ENCODE measurements around the gene MCF2. TPM values are rescaled to one million over a fixed set of nuclear protein-coding genes. Genes with fewer than 3 reads are reported as not detected.

Gene MCF2
- total and polyA plus RNA-seq, 2 experiments from 2014 or later: 1.1 to 1.4 TPM

- Histone ChIP-seq H3K4me3 (no peak overlapping the region), H3K9me2 (ENCODE audit: insufficient read depth) (no peaks in the 10 kb centered on the region), H3K27me3 (ENCODE audit: insufficient read depth) (no peaks in the 10 kb centered on the region), H3K79me2 (replicated peaks; ENCODE audit: insufficient read depth) (no peaks in the 10 kb centered on the region), H3K4me2 (no peak overlapping the region), H3F3A (replicated peaks; ENCODE audit: low read depth) (no peaks in the 10 kb centered on the region), H3K4me1 (ENCODE audit: insufficient read depth) (no peaks in the 10 kb centered on the region), H3K27ac (ENCODE audit: low read depth) (no peak overlapping the region), H3K36me3 (ENCODE audit: insufficient read depth) (no peaks in the 10 kb centered on the region), H2AFZ (no peak overlapping the region), H4K20me1 (replicated peaks; ENCODE audit: insufficient read depth) (no peaks in the 10 kb centered on the region)
- Mint-ChIP-seq H3K27me3 (ENCODE audit: insufficient read depth, low read depth, poor library complexity) (peaks cover 6% of the 10 kb centered on the region), H3K4me3 (no peak overlapping the region), H3K9me3 (peaks cover 2% of the 10 kb centered on the region; the same call in 1 of the 3 replicates), H3K4me1 (peaks cover 7% of the 10 kb centered on the region; the same call in 2 of the 3 replicates), H3K36me3 (ENCODE audit: low read depth) (no peaks in the 10 kb centered on the region; the same call in 2 of the 3 replicates), H3K27ac (no peak overlapping the region)
- no peak for DNase-seq (ENCODE audit: low spot score)
- TF ChIP-seq ETS1 (IDR thresholded peaks at IDR 0.05): no peak
- no peak for ATAC-seq
Measured at GRCh38 chrX:139724626-139725025, 16.7 kb upstream of the MCF2 start.

- H3K9me2 ChIP-seq (ENCODE audit: insufficient read depth): no peaks in the 10 kb centered on the region
- DNase-seq (ENCODE audit: low spot score) (no peak), ATAC-seq (no peak)
- H3K27me3 Mint-ChIP-seq (ENCODE audit: insufficient read depth, low read depth, poor library complexity): peaks cover 6% of the 10 kb centered on the region
- H3K4me1 ChIP-seq (ENCODE audit: insufficient read depth): no peaks in the 10 kb centered on the region
- H3K27ac ChIP-seq (ENCODE audit: low read depth): no peak overlapping the region
- no peak overlapping the region for H3K4me3 Mint-ChIP-seq
- no peaks in the 10 kb centered on the region for H3K27me3 ChIP-seq (ENCODE audit: insufficient read depth)
- no peaks in the 10 kb centered on the region for H3F3A ChIP-seq (replicated peaks; ENCODE audit: low read depth)
- no peaks in the 10 kb centered on the region for H4K20me1 ChIP-seq (replicated peaks; ENCODE audit: insufficient read depth)
- peaks cover 7% of the 10 kb centered on the region; the same call in 2 of the 3 replicates for H3K4me1 Mint-ChIP-seq
- no peaks in the 10 kb centered on the region for H3K79me2 ChIP-seq (replicated peaks; ENCODE audit: insufficient read depth)
- H3K36me3 Mint-ChIP-seq (ENCODE audit: low read depth): no peaks in the 10 kb centered on the region; the same call in 2 of the 3 replicates
- H3K27ac Mint-ChIP-seq: peak overlapping the region; percentile 59; the same call in 1 of the 2 replicates
- no peak overlapping the region for H2AFZ ChIP-seq
- H3K4me2 ChIP-seq: no peak overlapping the region
- no peak overlapping the region for H3K4me3 ChIP-seq
- H3K9me3 Mint-ChIP-seq: peaks cover 3% of the 10 kb centered on the region; the same call in 1 of the 3 replicates
- H3K36me3 ChIP-seq (ENCODE audit: insufficient read depth): no peaks in the 10 kb centered on the region
- no peak for TF ChIP-seq JUNB (IDR thresholded peaks at IDR 0.05; ENCODE audit: unreplicated experiment)
- no peak for TF ChIP-seq STAT1 (IDR thresholded peaks at IDR 0.05; ENCODE audit: unreplicated experiment)
- TF ChIP-seq NANOG (IDR thresholded peaks at IDR 0.05; ENCODE audit: borderline replicate concordance): no peak
- TF ChIP-seq CREB1 (CRISPR knock-in tag; IDR thresholded peaks at IDR 0.05; ENCODE audit: low read depth): no peak
- TF ChIP-seq ZNF114 (CRISPR knock-in tag; IDR thresholded peaks at IDR 0.05): no peak
- TF ChIP-seq CTCF (conservative IDR thresholded peaks at IDR 0.05; ENCODE audit: low read depth in 2 of 2): no peak
- TF ChIP-seq ZNF462 (CRISPR knock-in tag; IDR thresholded peaks at IDR 0.05): no peak
- no peak for TF ChIP-seq ETS1 (IDR thresholded peaks at IDR 0.05)
- no peak for TF ChIP-seq POLR2AphosphoS5 (IDR thresholded peaks at IDR 0.05; ENCODE audit: low read depth)
- no peak for TF ChIP-seq EZH2 (IDR thresholded peaks at IDR 0.05; ENCODE audit: low read depth, unreplicated experiment)
- no peak for TF ChIP-seq EZH2phosphoT487 (IDR thresholded peaks at IDR 0.05; ENCODE audit: unreplicated experiment)
- no peak for TF ChIP-seq ZNF331 (CRISPR knock-in tag; IDR thresholded peaks at IDR 0.05; ENCODE audit: low read depth)
Measured at GRCh38 chrX:139720979-139721378, 13.0 kb upstream of the MCF2 start.
